Vagina (tissue), 2 donors: Measurements from ENCODE around the gene MON1B.

Source experiments
- CTCF ChIP-seq, 3 experiments: fragments of 450-650 bp in 2 of 3; fragments of 200-600 bp in 1 of 3; sonication (generic) in 1 of 3; IDR thresholded peaks; one replicate each; pipeline ENCODE4 v1.5.1; 2017 to 2019; ENCODE audit warnings: antibody characterized with exemption in 3 of 3, mild to moderate bottlenecking in 2 of 3, moderate library complexity in 2 of 3
- POLR2A ChIP-seq, 2 donors: fragments of 450-650 bp; IDR thresholded peaks; one replicate each; pipeline ENCODE4 v1.6.1; 2017; ENCODE audit warnings: antibody characterized with exemption in 2 of 2, mild to moderate bottlenecking in 2 of 2, moderate library complexity in 2 of 2
- POLR2AphosphoS5 ChIP-seq, 2 donors: sonication (generic); formaldehyde crosslinking; IDR thresholded peaks; one replicate each; pipeline ENCODE4 v1.9.0; 2017; ENCODE audit warnings: antibody characterized with exemption in 2 of 2, mild to moderate bottlenecking in 2 of 2, low read depth in 1 of 2; ENCODE audit not compliant: insufficient read depth in 1 of 2

- TF ChIP-seq CTCF (IDR thresholded peaks at IDR 0.05) = no peak
- TF ChIP-seq POLR2AphosphoS5 (IDR thresholded peaks at IDR 0.05; ENCODE audit: insufficient read depth in 1 of 2, low read depth in 1 of 2) = no peak
- no peak for TF ChIP-seq POLR2A (IDR thresholded peaks at IDR 0.05)
These were observed 22.1 kb upstream of the MON1B start for GRCh38 chr16:77168901-77169300.
